H1 (cell line): ENCODE data around the gene EPB41L1. TPM values are rescaled to one million over a fixed set of nuclear protein-coding genes. Genes with fewer than 3 reads are reported as not detected.

Source experiments
- CTCF ChIA-PET: fragments of 300-600 bp; sonication (Branson Sonifier 250); formaldehyde crosslinking; loops from one replicate; lab custom pipeline; 2021; ENCODE audit not compliant: partially characterized antibody; lab: Charles Lee
- POLR2A ChIA-PET: fragments of 300-600 bp; sonication (Branson Sonifier 250); formaldehyde crosslinking; loops from one replicate; lab custom pipeline; 2021; ENCODE audit warnings: inconsistent platforms; ENCODE audit not compliant: partially characterized antibody; lab: Charles Lee
- DNase-seq, 2 experiments: peaks; one replicate each; pipeline versions ENCODE4 v3.0.0 to v3.0.0-alpha.2; 2010 to 2022; ENCODE audit warnings: low spot score in 2 of 2, low read depth in 1 of 2, mixed read lengths in 1 of 2
- FAIRE-seq: peaks from 2 replicates; lab custom pipeline; 2011; peaks lifted over from hg19 to GRCh38; lab: Jason Lieb, UNC
- H2AFZ ChIP-seq: 2 replicates; pipeline ENCODE4 v1.8.1; 2012; ENCODE audit warnings: low read length, inconsistent platforms
- H2AK5ac ChIP-seq: 2 replicates; pipeline ENCODE4 v1.6.1; 2013; ENCODE audit warnings: low read depth, low read length
- H2BK120ac ChIP-seq: replicated peaks from 2 replicates; pipeline ENCODE3; 2013; ENCODE audit warnings: low read depth, low read length, inconsistent platforms
- H2BK12ac ChIP-seq: 2 replicates; pipeline ENCODE4 v1.6.1; 2013; ENCODE audit warnings: low read depth, low read length
- H2BK15ac ChIP-seq: 2 replicates; pipeline ENCODE4 v1.6.1; 2013; ENCODE audit warnings: low read length
- H2BK20ac ChIP-seq: 2 replicates; pipeline ENCODE4 v1.6.1; 2013; ENCODE audit warnings: low read length
- H2BK5ac ChIP-seq: 2 replicates; pipeline ENCODE4 v1.6.1; 2013; ENCODE audit warnings: low read depth, low read length
- H3K14ac ChIP-seq: 2 replicates; pipeline ENCODE4 v1.6.1; 2013; ENCODE audit warnings: inconsistent platforms; ENCODE audit not compliant: insufficient read length
- H3K18ac ChIP-seq: 2 replicates; pipeline ENCODE4 v1.6.1; 2013; ENCODE audit warnings: low read length; ENCODE audit errors: extremely low read depth
- H3K23ac ChIP-seq: 2 replicates; pipeline ENCODE4 v1.6.1; 2013; ENCODE audit warnings: inconsistent platforms; ENCODE audit not compliant: insufficient read length
- H3K23me2 ChIP-seq: 2 replicates; pipeline ENCODE4 v1.6.1; 2013; ENCODE audit warnings: low read depth, low read length
- H3K27ac ChIP-seq: 2 replicates; pipeline ENCODE4 v1.6.1; 2011; ENCODE audit warnings: low read depth, low read length, inconsistent platforms
- H3K27me3 ChIP-seq, 4 experiments: replicated peaks in 1 of 4; 1 replicate in 1 of 4; 2 replicates in 3 of 4; pipeline versions ENCODE4 v1.6.1 to v1.8.1; 2011 to 2013; ENCODE audit warnings: low read length in 3 of 4, mild to moderate bottlenecking in 3 of 4, inconsistent platforms in 2 of 4, mixed read lengths in 2 of 4, moderate library complexity in 1 of 4; ENCODE audit not compliant: control insufficient read depth in 3 of 4, insufficient read depth in 3 of 4; ENCODE audit errors: extremely low read depth in 1 of 4
- H3K36me3 ChIP-seq, 4 experiments: 2 replicates each; pipeline versions ENCODE4 v1.6.1 to v1.8.1; 2011 to 2013; ENCODE audit warnings: mild to moderate bottlenecking in 4 of 4, low read length in 3 of 4, moderate library complexity in 2 of 4, control low read depth in 1 of 4, inconsistent platforms in 1 of 4; ENCODE audit not compliant: insufficient read depth in 4 of 4, control insufficient read depth in 2 of 4
- H3K4ac ChIP-seq: replicated peaks from 2 replicates; pipeline ENCODE3; 2013; ENCODE audit warnings: low read length, low read depth, mixed read lengths, inconsistent platforms; ENCODE audit not compliant: insufficient read length
- H3K4me1 ChIP-seq, 4 experiments: replicated peaks in 1 of 4; 1 replicate in 1 of 4; 2 replicates in 3 of 4; pipeline versions ENCODE4 v1.6.1 to v1.8.1; 2011 to 2013; ENCODE audit warnings: low read length in 3 of 4, inconsistent platforms in 2 of 4, mixed read lengths in 1 of 4; ENCODE audit not compliant: insufficient read depth in 4 of 4, control insufficient read depth in 3 of 4
- H3K4me2 ChIP-seq, 2 experiments: 2 replicates each; pipeline versions ENCODE4 v1.6.1 to v1.8.1; 2011 to 2013; ENCODE audit warnings: low read depth in 2 of 2, low read length in 2 of 2, control low read depth in 1 of 2, inconsistent platforms in 1 of 2, mild to moderate bottlenecking in 1 of 2; ENCODE audit not compliant: insufficient read depth in 1 of 2
- H3K4me3 ChIP-seq, 4 experiments: fragments of 200-600, 300-600 bp in 1 of 4; sonication (generic), shearing (Covaris generic), sonication (Bioruptor Twin) in 1 of 4; 2 replicates each; pipeline versions ENCODE4 v1.5.1 to v1.8.1; 2011 to 2016; ENCODE audit warnings: low read length in 4 of 4, low read depth in 3 of 4, control low read depth in 2 of 4, inconsistent platforms in 2 of 4, mild to moderate bottlenecking in 2 of 4, mixed read lengths in 1 of 4, moderate library complexity in 1 of 4; ENCODE audit not compliant: insufficient read depth in 2 of 4; ENCODE audit errors: extremely low read depth in 1 of 4
- H3K56ac ChIP-seq: replicated peaks from 2 replicates; pipeline ENCODE3; 2013; ENCODE audit warnings: low read depth, mild to moderate bottlenecking, mixed read lengths, low read length, inconsistent platforms; ENCODE audit not compliant: insufficient read length
- H3K79me1 ChIP-seq: 2 replicates; pipeline ENCODE4 v1.6.1; 2013; ENCODE audit warnings: low read depth, low read length, control low read depth
- H3K79me2 ChIP-seq, 2 experiments: 2 replicates each; pipeline versions ENCODE4 v1.6.1 to v1.8.1; 2012 to 2013; ENCODE audit warnings: low read length in 2 of 2, mild to moderate bottlenecking in 2 of 2, inconsistent platforms in 1 of 2; ENCODE audit not compliant: insufficient read depth in 2 of 2, control insufficient read depth in 1 of 2
- H3K9ac ChIP-seq, 4 experiments: replicated peaks in 1 of 4; 1 replicate in 1 of 4; 2 replicates in 3 of 4; pipeline versions ENCODE4 v1.6.1 to v1.8.1; 2011 to 2013; ENCODE audit warnings: low read depth in 3 of 4, low read length in 3 of 4, control low read depth in 2 of 4, mild to moderate bottlenecking in 2 of 4, moderate library complexity in 2 of 4, inconsistent platforms in 1 of 4; ENCODE audit errors: extremely low read depth in 1 of 4
- H3K9me3 ChIP-seq, 2 experiments: 2 replicates each; pipeline versions ENCODE4 v1.6.1 to v1.8.1; 2012 to 2013; ENCODE audit warnings: mild to moderate bottlenecking in 2 of 2, moderate library complexity in 2 of 2, control low read depth in 1 of 2, inconsistent platforms in 1 of 2, low read depth in 1 of 2, low read length in 1 of 2, mixed read lengths in 1 of 2; ENCODE audit not compliant: insufficient read depth in 2 of 2
- H4K20me1 ChIP-seq, 2 experiments: replicated peaks in 1 of 2; 2 replicates each; pipeline versions ENCODE3 to v1.8.1; 2011 to 2013; ENCODE audit warnings: inconsistent platforms in 2 of 2, low read length in 2 of 2, mild to moderate bottlenecking in 1 of 2; ENCODE audit not compliant: insufficient read depth in 2 of 2, control insufficient read depth in 1 of 2
- H4K5ac ChIP-seq: 2 replicates; pipeline ENCODE4 v1.6.1; 2013; ENCODE audit warnings: low read length, low read depth, mixed read lengths, inconsistent platforms; ENCODE audit not compliant: insufficient read length
- H4K8ac ChIP-seq: 2 replicates; pipeline ENCODE4 v1.8.0; 2013; ENCODE audit warnings: mild to moderate bottlenecking, moderate library complexity, low read length, inconsistent platforms; ENCODE audit not compliant: insufficient read depth; ENCODE audit errors: extremely low read depth
- H4K91ac ChIP-seq: replicated peaks from 2 replicates; pipeline ENCODE3; 2013; ENCODE audit warnings: low read length, mixed read lengths, inconsistent platforms; ENCODE audit not compliant: insufficient read length
- GABPA ChIP-seq: IDR thresholded peaks from 2 replicates; pipeline ENCODE4 v1.6.1; 2011; ENCODE audit warnings: mild to moderate bottlenecking, low read length, moderate library complexity, borderline replicate concordance; ENCODE audit not compliant: insufficient read depth
- POU5F1 ChIP-seq: IDR thresholded peaks from 2 replicates; pipeline ENCODE4 v1.6.1; 2011; ENCODE audit warnings: low read depth, mild to moderate bottlenecking, low read length, moderate library complexity
- WGBS, 2 experiments: shearing (Covaris generic) in 1 of 2; methylation state at CpG; one replicate each; pipeline versions ENCODE4 v1.1.6 to v1.1.7; 2013 to 2015; ENCODE audit warnings: low lambda C conversion rate in 2 of 2, mixed read lengths in 2 of 2, inconsistent platforms in 1 of 2, low coverage in 1 of 2, missing lambda C conversion rate in 1 of 2; ENCODE audit not compliant: insufficient replicate concordance in 2 of 2, insufficient coverage in 1 of 2, insufficient read length in 1 of 2; ENCODE audit errors: extremely low coverage in 1 of 2, missing lambda C conversion rate in 1 of 2; 5-methylcytosine and 5-hydroxymethylcytosine counted together
- polyA plus RNA-seq, 7 experiments: library from polyadenylated mRNA; depleted of rRNA in 3 of 7; stranded (reverse) in 5 of 7; unstranded in 2 of 7; fragments of >200 nt in 5 of 7; fragments of 200-250 nt in 2 of 7; gene quantifications; 1 replicate in 5 of 7; 2 replicates in 1 of 7; 4 replicates in 1 of 7; pipeline versions ENCODE4 v1.2.1 to v1.2.3, GENCODE V29; 2011 to 2013; ENCODE audit warnings: missing spikeins in 2 of 7, mixed read lengths in 2 of 7
- total RNA-seq: library from RNA; stranded (reverse); fragmentation: NEBNext Ultra II Directional; extraction: Animal tissue kit (Norgen Biotek cat#: 25700); gene quantifications from 2 replicates; pipeline ENCODE4 v1.2.1, GENCODE V29; 2021

The EPB41L1 gene
- total and polyA plus RNA-seq, 2 of the 8 experiments (the other 6 are each of a cell fraction or from before 2014, with no cell fraction given) = 14.8 to 36.0 TPM

- Histone ChIP-seq H3K56ac (no peak overlapping the region), H3K23me2 (no peaks in the 10 kb centered on the region), H3K23ac (no peak overlapping the region), H3K14ac (no peak overlapping the region), H4K20me1 (no peaks in the 10 kb centered on the region), H3K36me3 (no peaks in the 10 kb centered on the region), H2BK120ac (no peak overlapping the region), H4K8ac (no peak overlapping the region), H3K79me2 (no peaks in the 10 kb centered on the region), H3K4ac (no peak overlapping the region), H2BK20ac (no peak overlapping the region), H2BK15ac (no peak overlapping the region), H3K9ac (no peak overlapping the region), H4K5ac (no peak overlapping the region), H3K18ac (no peak overlapping the region), H2BK5ac (no peak overlapping the region; the same call in 1 of the 2 replicates), H3K27ac (no peak overlapping the region), H3K4me2 (no peak overlapping the region; a peak in 1 of 4 replicates), H2AK5ac (no peak overlapping the region), H2BK12ac (peak overlapping the region; percentile 13; the same call in 1 of the 2 replicates), H3K4me3 (no peak overlapping the region), H3K27me3 (no peaks in the 10 kb centered on the region), H3K4me1 (peaks cover 0 to 2% (median 0%) of the 10 kb centered on the region in 4 experiments; a peak in 4 of 7 replicates), H3K79me1 (no peaks in the 10 kb centered on the region), H2AFZ (peak overlapping the region; percentile 73; the same call in 1 of the 2 replicates), H4K91ac (no peak overlapping the region), H3K9me3 (no peaks in the 10 kb centered on the region)
- no peak for FAIRE-seq
- 85% methylated on average over 20 of the region's 20 CpGs; no CpG with 5 or more reads in 1 of the 2 experiments for WGBS, 2 experiments
- no peak for DNase-seq
- TF ChIP-seq POU5F1 (no peak), GABPA (peak; percentile 73; the same call in 1 of the 2 replicates)
- POLR2A ChIA-PET = interaction anchor here (1.0 to 2.1 kb wide), 4 partner anchors 11 to 168 kb away, joined by 3 to 6 read pairs (median 5); no protein-coding TSS in a partner anchor
- CTCF ChIA-PET = interaction anchor here (0.8 to 6.9 kb wide), 12 partner anchors 15 to 221 kb away, joined by 3 to 54 read pairs (median 4); no protein-coding TSS in a partner anchor
These were observed 116.5 kb downstream of the EPB41L1 start for GRCh38 chr20:36270744-36271638.
